K562 (cell line): ENCODE results near the gene WARS2. TPM values are rescaled to one million over a fixed set of nuclear protein-coding genes. Genes with fewer than 3 reads are reported as not detected.

ENCODE experiments used
- ATF3 ChIP-seq, 2 experiments: fragments of 450-650 bp in 1 of 2; sonication (generic) in 1 of 2; formaldehyde crosslinking in 1 of 2; IDR thresholded peaks in 1 of 2; conservative IDR thresholded peaks in 1 of 2; 2 replicates each; pipeline versions ENCODE4 v1.6.1 to v1.8.1; 2016 to 2023; ENCODE audit warnings: mild to moderate bottlenecking in 2 of 2, moderate library complexity in 2 of 2, inconsistent platforms in 1 of 2, missing genetic modification reagents in 1 of 2
- CEBPB ChIP-seq: fragments of 450-650 bp; IDR thresholded peaks from 2 replicates; pipeline ENCODE4 v1.6.1; 2016; ENCODE audit warnings: missing genetic modification characterization, missing compliant biosample characterization
- CEBPG ChIP-seq, 3 experiments: fragments of 200-800 bp in 1 of 3; sonication (Bioruptor generic) in 1 of 3; sonication (generic) in 1 of 3; formaldehyde crosslinking in 1 of 3; IDR thresholded peaks in 2 of 3; conservative IDR thresholded peaks in 1 of 3; 2 replicates each; pipeline versions ENCODE4 v1.6.1 to v1.8.0; 2016 to 2022; ENCODE audit warnings: missing compliant biosample characterization in 2 of 3, missing genetic modification characterization in 2 of 3, mild to moderate bottlenecking in 1 of 3, missing genetic modification reagents in 1 of 3
- FOSL1 ChIP-seq: fragments of 200-800 bp; sonication (Bioruptor generic); conservative IDR thresholded peaks from 2 replicates; pipeline ENCODE4 v1.6.1; 2016; ENCODE audit warnings: missing genetic modification characterization, missing compliant biosample characterization
- FUS ChIP-seq: fragments of 200-400 bp; formaldehyde crosslinking; optimal IDR thresholded peaks from 2 replicates; pipeline ENCODE3; 2017; ENCODE audit warnings: low read depth, low read length
- GABPA ChIP-seq: fragments of 200-800 bp; sonication (Bioruptor generic); conservative IDR thresholded peaks from 2 replicates; pipeline ENCODE4 v1.6.1; 2016; ENCODE audit warnings: low read depth, missing genetic modification characterization, missing compliant biosample characterization
- JUN ChIP-seq, 2 experiments: sonication (generic) in 1 of 2; formaldehyde crosslinking in 1 of 2; IDR thresholded peaks; 2 replicates each; pipeline versions ENCODE4 v1.6.1 to v1.8.0; 2012 to 2022; ENCODE audit warnings: borderline replicate concordance in 2 of 2, mild to moderate bottlenecking in 2 of 2, improper control_type of control experiment in 1 of 2, low read depth in 1 of 2, low read length in 1 of 2, missing genetic modification reagents in 1 of 2
- PKNOX1 ChIP-seq: fragments of 450-650 bp; IDR thresholded peaks from 2 replicates; pipeline ENCODE4 v1.6.1; 2016
- SIN3A ChIP-seq, 2 experiments: fragments of 150-350 bp in 1 of 2; IDR thresholded peaks; 2 replicates each; pipeline ENCODE4 v1.6.1; 2011 to 2016; ENCODE audit warnings: borderline replicate concordance in 2 of 2, low read depth in 2 of 2, low read length in 2 of 2, mild to moderate bottlenecking in 2 of 2, moderate library complexity in 2 of 2; ENCODE audit not compliant: control insufficient read depth in 1 of 2
- THAP12 ChIP-seq: fragments of 250-450 bp; sonication (Bioruptor Pico); IDR thresholded peaks from 2 replicates; pipeline ENCODE4 v1.9.0; 2021; ENCODE audit warnings: mild to moderate bottlenecking, inconsistent platforms
- ZNF175 ChIP-seq: fragments of 200-800 bp; sonication (Bioruptor generic); IDR thresholded peaks from 2 replicates; pipeline ENCODE4 v1.6.1; 2016; ENCODE audit warnings: low read depth, mild to moderate bottlenecking, missing genetic modification characterization, missing compliant biosample characterization
- ZNF511 ChIP-seq: sonication (generic); formaldehyde crosslinking; IDR thresholded peaks from 2 replicates; pipeline ENCODE4 v1.8.0; 2022; ENCODE audit warnings: mild to moderate bottlenecking, missing genetic modification reagents
- ZNF584 ChIP-seq: fragments of 200-800 bp; sonication (Bioruptor generic); IDR thresholded peaks from 2 replicates; pipeline ENCODE4 v1.6.1; 2016; ENCODE audit warnings: low read depth, mild to moderate bottlenecking, missing genetic modification characterization, missing compliant biosample characterization
- polyA plus RNA-seq, 8 experiments: library from polyadenylated mRNA; depleted of rRNA in 4 of 8; stranded (reverse) in 5 of 8; unstranded in 3 of 8; fragments of >200 nt; fragmentation: Nextera tagmentation in 2 of 8; fragmentation: Illumina TruSeq in 1 of 8; extraction: Ambion mirVana in 2 of 8; extraction: Trizol in 1 of 8; gene quantifications; 2 replicates each; pipeline versions ENCODE4 v1.2.1 to v1.2.3, GENCODE V29; 2011 to 2014; ENCODE audit warnings: inconsistent platforms in 1 of 8, missing spikeins in 1 of 8
- total RNA-seq, 7 experiments: library from RNA; depleted of rRNA in 6 of 7; stranded (reverse); fragments of >200 nt in 6 of 7; fragmentation: Illumina TruSeq in 2 of 7; extraction: Trizol in 2 of 7; gene quantifications; 2 replicates each; pipeline versions ENCODE4 v1.2.1 to v1.2.3, GENCODE V29; 2011 to 2021; ENCODE audit warnings: low replicate concordance in 1 of 7

Gene WARS2
- total and polyA plus RNA-seq, 9 of the 15 experiments (the other 6 are each of a cell fraction or from before 2014, with no cell fraction given), result 5.7 to 18.0 (median 16.9) TPM

DNA sequence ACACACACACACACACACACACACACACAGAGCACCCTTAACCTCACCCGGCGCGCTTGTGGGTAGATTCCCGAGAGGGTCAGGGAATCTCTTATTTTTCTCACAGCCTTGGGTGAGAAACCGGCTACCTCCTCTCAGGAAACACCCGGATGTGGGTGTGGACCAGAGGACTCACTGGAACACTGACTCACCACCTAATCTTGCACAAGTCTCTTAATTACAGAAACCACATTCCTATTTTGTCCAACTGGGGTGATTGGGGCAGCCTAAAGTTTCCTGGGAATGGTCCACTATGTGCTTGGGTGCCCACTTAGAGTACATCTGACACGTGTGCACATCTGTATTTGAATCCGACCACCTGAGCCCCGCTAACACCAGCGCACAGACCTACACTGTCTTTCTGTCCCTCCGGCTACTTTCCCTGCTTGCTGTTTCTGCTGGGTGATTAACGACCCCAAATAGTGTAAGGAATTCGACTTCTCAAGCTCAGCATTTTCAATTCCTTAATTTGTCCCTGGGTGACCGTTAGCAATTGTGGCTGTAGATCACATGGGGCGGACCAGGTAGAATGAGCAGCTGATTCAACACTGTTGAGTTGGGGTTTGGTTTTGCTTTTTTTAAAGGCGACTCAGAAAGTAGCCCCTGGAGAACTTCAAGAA is 138.3 kb downstream of the WARS2 start (continued):
- TF ChIP-seq THAP12 (no peak), FOSL1 (tag) (peak; percentile 89), ZNF175 (CRISPR knock-in tag) (0 out of 2 replicates have a peak, but pooled peaks have one; percentile 50), SIN3A (IDR thresholded peaks at IDR 0.05; ENCODE audit: borderline replicate concordance in 2 of 2, control insufficient read depth in 1 of 2, low read depth in 2 of 2, low read length in 2 of 2) (no peak), ZNF511 (CRISPR knock-in tag) (no peak), ZNF584 (CRISPR knock-in tag) (0 out of 2 replicates have a peak, but pooled peaks have one; percentile 57), JUN (IDR thresholded peaks at IDR 0.05; ENCODE audit: borderline replicate concordance, low read depth, low read length) (0 out of 2 replicates have a peak, but pooled peaks have one; percentile 20), JUN (CRISPR knock-in tag; IDR thresholded peaks at IDR 0.05; ENCODE audit: borderline replicate concordance) (no peak), PKNOX1 (no peak), ATF3 (IDR thresholded peaks at IDR 0.05) (peak; percentile 50; the same call in 1 of the 2 replicates), ATF3 (CRISPR knock-in tag; conservative IDR thresholded peaks at IDR 0.05) (no peak), CEBPG (CRISPR knock-in tag; IDR thresholded peaks at IDR 0.05) (no peak), CEBPG (tag; conservative IDR thresholded peaks at IDR 0.05 in 1 of 2, IDR thresholded peaks at IDR 0.05 in 1 of 2) (peak; percentile 67 to 75), FUS (no peak), CEBPB (peak; percentile 61; the same call in 1 of the 2 replicates), GABPA (0 out of 2 replicates have a peak, but pooled peaks have one; percentile 32)
